ENCODE measurements around the gene FOXJ3.

The FOXJ3 gene

GRCh38 chr1:42240966-42241755 is 93.9 kb downstream of the FOXJ3 start:
- H3K4me3 ChIP-seq (ENCODE audit: low read length): no peak overlapping the region
- H2AFZ ChIP-seq (ENCODE audit: low read depth, low read length): no peak overlapping the region
- no peaks in the 10 kb centered on the region for H3K36me3 ChIP-seq (ENCODE audit: insufficient read depth, low read length)
- H3K9me3 ChIP-seq (ENCODE audit: low read length): peaks cover 13% of the 10 kb centered on the region
- H3K27me3 ChIP-seq (ENCODE audit: insufficient read depth, low read length): no peaks in the 10 kb centered on the region
- H3K4me1 ChIP-seq (ENCODE audit: insufficient read depth, low read length): no peaks in the 10 kb centered on the region

GRCh38 chr1:42239555-42239954 is 95.5 kb downstream of the FOXJ3 start:
- Histone ChIP-seq H3K9me3 (ENCODE audit: low read length) (peaks cover 27% of the 10 kb centered on the region), H2AFZ (ENCODE audit: low read depth, low read length) (no peak overlapping the region), H3K4me1 (ENCODE audit: insufficient read depth, low read length) (no peaks in the 10 kb centered on the region), H3K4me3 (ENCODE audit: low read length) (no peak overlapping the region), H3K27me3 (ENCODE audit: insufficient read depth, low read length) (no peaks in the 10 kb centered on the region), H3K36me3 (ENCODE audit: insufficient read depth, low read length) (no peaks in the 10 kb centered on the region)

- Histone ChIP-seq H3K9me3 (ENCODE audit: low read length) (peaks cover 27% of the 10 kb centered on the region), H3K27me3 (ENCODE audit: insufficient read depth, low read length) (no peaks in the 10 kb centered on the region), H2AFZ (ENCODE audit: low read depth, low read length) (no peak overlapping the region), H3K4me1 (ENCODE audit: insufficient read depth, low read length) (no peaks in the 10 kb centered on the region), H3K4me3 (ENCODE audit: low read length) (no peak overlapping the region), H3K36me3 (ENCODE audit: insufficient read depth, low read length) (no peaks in the 10 kb centered on the region)
These were observed 96.0 kb downstream of the FOXJ3 start for GRCh38 chr1:42239041-42239440.

- Histone ChIP-seq H3K9me3 (ENCODE audit: low read length) (peaks cover 14% of the 10 kb centered on the region), H3K4me1 (ENCODE audit: insufficient read depth, low read length) (no peaks in the 10 kb centered on the region), H3K27me3 (ENCODE audit: insufficient read depth, low read length) (no peaks in the 10 kb centered on the region), H3K4me3 (ENCODE audit: low read length) (no peak overlapping the region), H2AFZ (ENCODE audit: low read depth, low read length) (no peak overlapping the region), H3K36me3 (ENCODE audit: insufficient read depth, low read length) (no peaks in the 10 kb centered on the region)
These were observed 103.8 kb downstream of the FOXJ3 start for GRCh38 chr1:42231253-42231652.

- Histone ChIP-seq H2AFZ (ENCODE audit: low read depth, low read length) (no peak overlapping the region), H3K9me3 (ENCODE audit: low read length) (no peaks in the 10 kb centered on the region), H3K4me3 (ENCODE audit: low read length) (no peak overlapping the region), H3K27me3 (ENCODE audit: insufficient read depth, low read length) (no peaks in the 10 kb centered on the region), H3K4me1 (ENCODE audit: insufficient read depth, low read length) (no peaks in the 10 kb centered on the region), H3K36me3 (ENCODE audit: insufficient read depth, low read length) (no peaks in the 10 kb centered on the region)
These were observed 106.1 kb downstream of the FOXJ3 start for GRCh38 chr1:42228938-42229337.

GRCh38 chr1:42223036-42223435 is 112.0 kb downstream of the FOXJ3 start:
- no peak overlapping the region for H3K4me3 ChIP-seq (ENCODE audit: low read length)
- H3K4me1 ChIP-seq (ENCODE audit: insufficient read depth, low read length): no peaks in the 10 kb centered on the region
- no peaks in the 10 kb centered on the region for H3K9me3 ChIP-seq (ENCODE audit: low read length)
- H3K27me3 ChIP-seq (ENCODE audit: insufficient read depth, low read length): no peaks in the 10 kb centered on the region
- H2AFZ ChIP-seq (ENCODE audit: low read depth, low read length): no peak overlapping the region
- peaks cover 4% of the 10 kb centered on the region for H3K36me3 ChIP-seq (ENCODE audit: insufficient read depth, low read length)

- H3K4me3 ChIP-seq (ENCODE audit: low read length): no peak overlapping the region
- no peaks in the 10 kb centered on the region for H3K9me3 ChIP-seq (ENCODE audit: low read length)
- no peaks in the 10 kb centered on the region for H3K27me3 ChIP-seq (ENCODE audit: insufficient read depth, low read length)
- H3K36me3 ChIP-seq (ENCODE audit: insufficient read depth, low read length): peaks cover 4% of the 10 kb centered on the region
- no peak overlapping the region for H2AFZ ChIP-seq (ENCODE audit: low read depth, low read length)
- H3K4me1 ChIP-seq (ENCODE audit: insufficient read depth, low read length): no peaks in the 10 kb centered on the region
These were observed 113.0 kb downstream of the FOXJ3 start for GRCh38 chr1:42221952-42222606.

GRCh38 chr1:42221456-42221855 is 113.6 kb downstream of the FOXJ3 start:
- Histone ChIP-seq H3K36me3 (ENCODE audit: insufficient read depth, low read length) (peaks cover 4% of the 10 kb centered on the region), H2AFZ (ENCODE audit: low read depth, low read length) (no peak overlapping the region), H3K27me3 (ENCODE audit: insufficient read depth, low read length) (no peaks in the 10 kb centered on the region), H3K4me1 (ENCODE audit: insufficient read depth, low read length) (no peaks in the 10 kb centered on the region), H3K4me3 (ENCODE audit: low read length) (no peak overlapping the region), H3K9me3 (ENCODE audit: low read length) (no peaks in the 10 kb centered on the region)

GRCh38 chr1:42219627-42220026 is 115.4 kb downstream of the FOXJ3 start:
- Histone ChIP-seq H3K36me3 (ENCODE audit: insufficient read depth, low read length) (peaks cover 4% of the 10 kb centered on the region), H3K9me3 (ENCODE audit: low read length) (peaks cover 2% of the 10 kb centered on the region), H3K4me1 (ENCODE audit: insufficient read depth, low read length) (no peaks in the 10 kb centered on the region), H2AFZ (ENCODE audit: low read depth, low read length) (no peak overlapping the region), H3K27me3 (ENCODE audit: insufficient read depth, low read length) (no peaks in the 10 kb centered on the region), H3K4me3 (ENCODE audit: low read length) (no peak overlapping the region)

GRCh38 chr1:42214447-42214871 is 120.6 kb downstream of the FOXJ3 start:
- H3K4me3 ChIP-seq (ENCODE audit: low read length): no peak overlapping the region

GRCh38 chr1:42211224-42211623 is 123.8 kb downstream of the FOXJ3 start:
- Histone ChIP-seq H3K9me3 (ENCODE audit: low read length) (peaks cover 11% of the 10 kb centered on the region), H3K36me3 (ENCODE audit: insufficient read depth, low read length) (peaks cover 9% of the 10 kb centered on the region), H3K4me3 (ENCODE audit: low read length) (no peak overlapping the region), H3K27me3 (ENCODE audit: insufficient read depth, low read length) (no peaks in the 10 kb centered on the region), H3K4me1 (ENCODE audit: insufficient read depth, low read length) (no peaks in the 10 kb centered on the region), H2AFZ (ENCODE audit: low read depth, low read length) (no peak overlapping the region)

More at GRCh38 chr1:42214447-42214871, 120.6 kb downstream of the FOXJ3 start:
- no peak overlapping the region for H2AFZ ChIP-seq (ENCODE audit: low read depth, low read length)
- peaks cover 9% of the 10 kb centered on the region for H3K36me3 ChIP-seq (ENCODE audit: insufficient read depth, low read length)
- H3K9me3 ChIP-seq (ENCODE audit: low read length): peaks cover 11% of the 10 kb centered on the region
- no peaks in the 10 kb centered on the region for H3K4me1 ChIP-seq (ENCODE audit: insufficient read depth, low read length)
- H3K27me3 ChIP-seq (ENCODE audit: insufficient read depth, low read length): no peaks in the 10 kb centered on the region

GRCh38 chr1:42210421-42211133 is 124.5 kb downstream of the FOXJ3 start:
- Histone ChIP-seq H2AFZ (ENCODE audit: low read depth, low read length) (no peak overlapping the region), H3K9me3 (ENCODE audit: low read length) (peaks cover 12% of the 10 kb centered on the region), H3K4me1 (ENCODE audit: insufficient read depth, low read length) (no peaks in the 10 kb centered on the region), H3K4me3 (ENCODE audit: low read length) (no peak overlapping the region), H3K36me3 (ENCODE audit: insufficient read depth, low read length) (peaks cover 12% of the 10 kb centered on the region), H3K27me3 (ENCODE audit: insufficient read depth, low read length) (no peaks in the 10 kb centered on the region)
